Caco-2 (cell line): Measurements from ENCODE around the gene SLC28A1. TPM values are rescaled to one million over a fixed set of nuclear protein-coding genes. Genes with fewer than 3 reads are reported as not detected.

ENCODE experiments used
- BruUV-seq: library from RNA; stranded (reverse); fragments of 400-500 nt; replicated peaks from 2 replicates; lab custom pipeline; 2021; lab: Mats Ljungman, UMichigan
- CTCF ChIA-PET: fragments of 300-600 bp; sonication (Branson Sonifier 250); formaldehyde crosslinking; loops from one replicate; lab custom pipeline; 2022; ENCODE audit warnings: antibody characterized with exemption; lab: Charles Lee
- POLR2A ChIA-PET: fragments of 300-600 bp; sonication (Branson Sonifier 250); formaldehyde crosslinking; loops from one replicate; lab custom pipeline; 2022; ENCODE audit warnings: antibody characterized with exemption; lab: Charles Lee
- DNase-seq, 2 experiments: peaks; one replicate each; pipeline versions ENCODE4 v3.0.0 to v3.0.0-alpha.2; 2020 to 2022
- H3K27me3 ChIP-seq: replicated peaks from 2 replicates; pipeline ENCODE4 v1.6.0; 2011; ENCODE audit warnings: low read length; ENCODE audit not compliant: control insufficient read depth, insufficient read depth
- H3K36me3 ChIP-seq: 2 replicates; pipeline ENCODE4 v1.5.1; 2011; ENCODE audit warnings: low read length; ENCODE audit not compliant: control insufficient read depth, insufficient read depth
- H3K4me1 ChIP-seq: fragments of 250-450 bp; sonication (Bioruptor Pico); 2 replicates; pipeline ENCODE4 v1.5.1; 2020; ENCODE audit warnings: mild to moderate bottlenecking
- H3K4me3 ChIP-seq: 2 replicates; pipeline ENCODE4 v1.5.1; 2011; ENCODE audit warnings: low read depth, mild to moderate bottlenecking, control low read depth, low read length
- H3K9me3 ChIP-seq: fragments of 250-450 bp; sonication (Bioruptor Pico); 2 replicates; pipeline ENCODE4 v1.5.1; 2020; ENCODE audit warnings: mild to moderate bottlenecking, moderate library complexity
- H3K27ac Mint-ChIP-seq: one replicate; pipeline ENCODE4 v1.8.0; 2022; ENCODE audit warnings: mixed read lengths; ENCODE audit not compliant: unreplicated experiment
- H3K27me3 Mint-ChIP-seq: one replicate; pipeline ENCODE4 v1.8.0; 2022; ENCODE audit warnings: mixed read lengths; ENCODE audit not compliant: insufficient read depth, unreplicated experiment
- H3K36me3 Mint-ChIP-seq: one replicate; pipeline ENCODE4 v1.8.0; 2022; ENCODE audit warnings: mild to moderate bottlenecking, mixed read lengths; ENCODE audit not compliant: insufficient read depth, unreplicated experiment
- H3K4me1 Mint-ChIP-seq: one replicate; pipeline ENCODE4 v1.8.0; 2022; ENCODE audit warnings: low read depth, mixed read lengths; ENCODE audit not compliant: unreplicated experiment
- H3K4me3 Mint-ChIP-seq: one replicate; pipeline ENCODE4 v1.8.0; 2022; ENCODE audit warnings: mild to moderate bottlenecking, moderate library complexity, mixed read lengths; ENCODE audit not compliant: unreplicated experiment
- H3K9me3 Mint-ChIP-seq: one replicate; pipeline ENCODE4 v1.8.0; 2022; ENCODE audit warnings: mixed read lengths; ENCODE audit not compliant: unreplicated experiment
- intact Hi-C: fragments of 100-400 bp; cut with micrococcal nuclease; formaldehyde crosslinking; loops from one replicate; pipeline ENCODE4 v1.10.0; 2022; ENCODE audit not compliant: unreplicated experiment
- total RNA-seq: library from RNA; stranded (reverse); gene quantifications from 2 replicates; pipeline ENCODE4 v1.2.3, GENCODE V29; 2022
- TF ChIP-seq, protein P1 (sequence below), 2 experiments: fragments of 200-600 bp in 1 of 2; IDR thresholded peaks; 1 replicate in 1 of 2; 2 replicates in 1 of 2; pipeline versions ENCODE4 v1.5.1 to v1.8.0; 2011 to 2022; ENCODE audit warnings: antibody characterized with exemption in 1 of 2, control low read depth in 1 of 2, inconsistent platforms in 1 of 2, low read depth in 1 of 2, low read length in 1 of 2, mild to moderate bottlenecking in 1 of 2, moderate library complexity in 1 of 2; ENCODE audit not compliant: insufficient read depth in 1 of 2, severe bottlenecking in 1 of 2, unreplicated experiment in 1 of 2

SLC28A1 gene
- total RNA-seq, 1 experiment from 2014 or later, result not detected

- H3K9me3 Mint-ChIP-seq, result no peaks in the 10 kb centered on the region
- H3K27me3 Mint-ChIP-seq, result no peaks in the 10 kb centered on the region
- TF ChIP-seq, protein P1, sequence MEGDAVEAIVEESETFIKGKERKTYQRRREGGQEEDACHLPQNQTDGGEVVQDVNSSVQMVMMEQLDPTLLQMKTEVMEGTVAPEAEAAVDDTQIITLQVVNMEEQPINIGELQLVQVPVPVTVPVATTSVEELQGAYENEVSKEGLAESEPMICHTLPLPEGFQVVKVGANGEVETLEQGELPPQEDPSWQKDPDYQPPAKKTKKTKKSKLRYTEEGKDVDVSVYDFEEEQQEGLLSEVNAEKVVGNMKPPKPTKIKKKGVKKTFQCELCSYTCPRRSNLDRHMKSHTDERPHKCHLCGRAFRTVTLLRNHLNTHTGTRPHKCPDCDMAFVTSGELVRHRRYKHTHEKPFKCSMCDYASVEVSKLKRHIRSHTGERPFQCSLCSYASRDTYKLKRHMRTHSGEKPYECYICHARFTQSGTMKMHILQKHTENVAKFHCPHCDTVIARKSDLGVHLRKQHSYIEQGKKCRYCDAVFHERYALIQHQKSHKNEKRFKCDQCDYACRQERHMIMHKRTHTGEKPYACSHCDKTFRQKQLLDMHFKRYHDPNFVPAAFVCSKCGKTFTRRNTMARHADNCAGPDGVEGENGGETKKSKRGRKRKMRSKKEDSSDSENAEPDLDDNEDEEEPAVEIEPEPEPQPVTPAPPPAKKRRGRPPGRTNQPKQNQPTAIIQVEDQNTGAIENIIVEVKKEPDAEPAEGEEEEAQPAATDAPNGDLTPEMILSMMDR (IDR thresholded peaks at IDR 0.05; ENCODE audit: insufficient read depth in 1 of 2, low read depth in 1 of 2, low read length in 1 of 2, severe bottlenecking in 1 of 2, unreplicated experiment in 1 of 2), result no peak
- intact Hi-C loops, result no loop called here
- H3K4me1 ChIP-seq, result no peaks in the 10 kb centered on the region
- CTCF ChIA-PET, result no interaction called here
- BruUV-seq, result no TSS peak
- no peaks in the 10 kb centered on the region for H3K27me3 ChIP-seq
- H3K36me3 ChIP-seq, result no peaks in the 10 kb centered on the region
- no peak overlapping the region for H3K27ac Mint-ChIP-seq
- no peak for DNase-seq
- no peak overlapping the region for H3K4me3 ChIP-seq
- peaks cover 3% of the 10 kb centered on the region for H3K4me1 Mint-ChIP-seq
- no peaks in the 10 kb centered on the region for H3K9me3 ChIP-seq
- H3K4me3 Mint-ChIP-seq, result no peak overlapping the region
- no peaks in the 10 kb centered on the region for H3K36me3 Mint-ChIP-seq
- POLR2A ChIA-PET, result no interaction called here
These were observed 9.1 kb downstream of the SLC28A1 start for GRCh38 chr15:84893607-84894006.

- peaks cover 7% of the 10 kb centered on the region for H3K4me1 Mint-ChIP-seq
- peak in 1 of 2 experiments; percentile 56 for DNase-seq
- no peak overlapping the region for H3K4me3 Mint-ChIP-seq
- intact Hi-C loops, result no loop called here
- Histone ChIP-seq H3K9me3 (no peaks in the 10 kb centered on the region), H3K4me1 (no peaks in the 10 kb centered on the region), H3K27me3 (no peaks in the 10 kb centered on the region), H3K4me3 (no peak overlapping the region), H3K36me3 (no peaks in the 10 kb centered on the region)
- TF ChIP-seq, protein P1 (IDR thresholded peaks at IDR 0.05; ENCODE audit: insufficient read depth in 1 of 2, low read depth in 1 of 2, low read length in 1 of 2, severe bottlenecking in 1 of 2, unreplicated experiment in 1 of 2), result no peak
- no TSS peak for BruUV-seq
- H3K27me3 Mint-ChIP-seq, result peaks cover 5% of the 10 kb centered on the region
- ChIA-PET POLR2A (no interaction called here), CTCF (no interaction called here)
- no peaks in the 10 kb centered on the region for H3K9me3 Mint-ChIP-seq
- no peaks in the 10 kb centered on the region for H3K36me3 Mint-ChIP-seq
- H3K27ac Mint-ChIP-seq, result no peak overlapping the region
These were observed 10.4 kb downstream of the SLC28A1 start for GRCh38 chr15:84894736-84895425.

GRCh38 chr15:84898761-84899160 is 14.3 kb downstream of the SLC28A1 start:
- H3K27me3 Mint-ChIP-seq, result peaks cover 5% of the 10 kb centered on the region
- Histone ChIP-seq H3K4me1 (no peaks in the 10 kb centered on the region), H3K27me3 (no peaks in the 10 kb centered on the region), H3K4me3 (no peak overlapping the region), H3K9me3 (no peaks in the 10 kb centered on the region), H3K36me3 (no peaks in the 10 kb centered on the region)
- peak overlapping the region; percentile 14 for H3K27ac Mint-ChIP-seq
- no peak for DNase-seq
- no TSS peak for BruUV-seq
- H3K36me3 Mint-ChIP-seq, result no peaks in the 10 kb centered on the region
- POLR2A ChIA-PET, result no interaction called here
- intact Hi-C loops, result no loop called here
- H3K4me1 Mint-ChIP-seq, result peaks cover 7% of the 10 kb centered on the region
- no peak overlapping the region for H3K4me3 Mint-ChIP-seq
- CTCF ChIA-PET, result interaction anchor here (1.0 to 1.2 kb wide), 2 partner anchors 29 to 34 kb away, joined by 3 to 4 read pairs; no protein-coding TSS in a partner anchor
- TF ChIP-seq, protein P1 (IDR thresholded peaks at IDR 0.05; ENCODE audit: insufficient read depth in 1 of 2, low read depth in 1 of 2, low read length in 1 of 2, severe bottlenecking in 1 of 2, unreplicated experiment in 1 of 2), result no peak
- H3K9me3 Mint-ChIP-seq, result no peaks in the 10 kb centered on the region
